ENCODE data around the gene PPM1B.

- TF ChIP-seq CTCF (conservative IDR thresholded peaks at IDR 0.05 in 1 of 2, IDR thresholded peaks at IDR 0.05 in 1 of 2; ENCODE audit: low read depth in 1 of 2, low read length in 2 of 2) = no peak
- TF ChIP-seq EZH2 (IDR thresholded peaks at IDR 0.05; ENCODE audit: low read length, missing control alignments) = no peak
Observed at GRCh38 chr2:44207102-44207501, 38.4 kb downstream of the PPM1B start.

All from fibroblast of lung (primary cell).